ENCODE measurements around the gene TMEM175. TPM values are rescaled to one million over a fixed set of nuclear protein-coding genes. Genes with fewer than 3 reads are reported as not detected.

The TMEM175 gene
- total and polyA plus RNA-seq, 2 of the 13 experiments (the other 11 are each of a cell fraction or from before 2014, with no cell fraction given) = 5.1 to 9.9 TPM

- TF ChIP-seq, protein P1, sequence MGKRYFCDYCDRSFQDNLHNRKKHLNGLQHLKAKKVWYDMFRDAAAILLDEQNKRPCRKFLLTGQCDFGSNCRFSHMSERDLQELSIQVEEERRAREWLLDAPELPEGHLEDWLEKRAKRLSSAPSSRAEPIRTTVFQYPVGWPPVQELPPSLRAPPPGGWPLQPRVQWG (CRISPR knock-in tag; IDR thresholded peaks at IDR 0.05; ENCODE audit: borderline replicate concordance, low read depth) = 0 out of 2 replicates have a peak, but pooled peaks have one; percentile 45
- TF ChIP-seq, protein P2, sequence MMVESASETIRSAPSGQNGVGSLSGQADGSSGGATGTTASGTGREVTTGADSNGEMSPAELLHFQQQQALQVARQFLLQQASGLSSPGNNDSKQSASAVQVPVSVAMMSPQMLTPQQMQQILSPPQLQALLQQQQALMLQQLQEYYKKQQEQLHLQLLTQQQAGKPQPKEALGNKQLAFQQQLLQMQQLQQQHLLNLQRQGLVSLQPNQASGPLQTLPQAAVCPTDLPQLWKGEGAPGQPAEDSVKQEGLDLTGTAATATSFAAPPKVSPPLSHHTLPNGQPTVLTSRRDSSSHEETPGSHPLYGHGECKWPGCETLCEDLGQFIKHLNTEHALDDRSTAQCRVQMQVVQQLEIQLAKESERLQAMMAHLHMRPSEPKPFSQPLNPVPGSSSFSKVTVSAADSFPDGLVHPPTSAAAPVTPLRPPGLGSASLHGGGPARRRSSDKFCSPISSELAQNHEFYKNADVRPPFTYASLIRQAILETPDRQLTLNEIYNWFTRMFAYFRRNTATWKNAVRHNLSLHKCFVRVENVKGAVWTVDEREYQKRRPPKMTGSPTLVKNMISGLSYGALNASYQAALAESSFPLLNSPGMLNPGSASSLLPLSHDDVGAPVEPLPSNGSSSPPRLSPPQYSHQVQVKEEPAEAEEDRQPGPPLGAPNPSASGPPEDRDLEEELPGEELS (CRISPR knock-in tag; IDR thresholded peaks at IDR 0.05) = peak; percentile 50
- TF ChIP-seq ZNF747 (CRISPR knock-in tag; IDR thresholded peaks at IDR 0.05; ENCODE audit: borderline replicate concordance) (no peak), MAZ (IDR thresholded peaks at IDR 0.05; ENCODE audit: borderline replicate concordance, low read depth, low read length) (peak; percentile 13; the same call in 1 of the 2 replicates), MAZ (CRISPR knock-in tag; IDR thresholded peaks at IDR 0.05; ENCODE audit: low read depth) (peak; percentile 3), RFXANK (CRISPR knock-in tag; IDR thresholded peaks at IDR 0.05) (no peak), ZBTB40 (IDR thresholded peaks at IDR 0.05) (no peak), ZBTB40 (CRISPR knock-in tag; IDR thresholded peaks at IDR 0.05) (peak; percentile 55; the same call in 1 of the 2 replicates)
- TF ChIP-seq, protein P3, sequence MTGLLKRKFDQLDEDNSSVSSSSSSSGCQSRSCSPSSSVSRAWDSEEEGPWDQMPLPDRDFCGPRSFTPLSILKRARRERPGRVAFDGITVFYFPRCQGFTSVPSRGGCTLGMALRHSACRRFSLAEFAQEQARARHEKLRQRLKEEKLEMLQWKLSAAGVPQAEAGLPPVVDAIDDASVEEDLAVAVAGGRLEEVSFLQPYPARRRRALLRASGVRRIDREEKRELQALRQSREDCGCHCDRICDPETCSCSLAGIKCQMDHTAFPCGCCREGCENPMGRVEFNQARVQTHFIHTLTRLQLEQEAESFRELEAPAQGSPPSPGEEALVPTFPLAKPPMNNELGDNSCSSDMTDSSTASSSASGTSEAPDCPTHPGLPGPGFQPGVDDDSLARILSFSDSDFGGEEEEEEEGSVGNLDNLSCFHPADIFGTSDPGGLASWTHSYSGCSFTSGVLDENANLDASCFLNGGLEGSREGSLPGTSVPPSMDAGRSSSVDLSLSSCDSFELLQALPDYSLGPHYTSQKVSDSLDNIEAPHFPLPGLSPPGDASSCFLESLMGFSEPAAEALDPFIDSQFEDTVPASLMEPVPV (CRISPR knock-in tag; IDR thresholded peaks at IDR 0.05) = peak; percentile 66; the same call in 1 of the 2 replicates
- TF ChIP-seq, protein P4, sequence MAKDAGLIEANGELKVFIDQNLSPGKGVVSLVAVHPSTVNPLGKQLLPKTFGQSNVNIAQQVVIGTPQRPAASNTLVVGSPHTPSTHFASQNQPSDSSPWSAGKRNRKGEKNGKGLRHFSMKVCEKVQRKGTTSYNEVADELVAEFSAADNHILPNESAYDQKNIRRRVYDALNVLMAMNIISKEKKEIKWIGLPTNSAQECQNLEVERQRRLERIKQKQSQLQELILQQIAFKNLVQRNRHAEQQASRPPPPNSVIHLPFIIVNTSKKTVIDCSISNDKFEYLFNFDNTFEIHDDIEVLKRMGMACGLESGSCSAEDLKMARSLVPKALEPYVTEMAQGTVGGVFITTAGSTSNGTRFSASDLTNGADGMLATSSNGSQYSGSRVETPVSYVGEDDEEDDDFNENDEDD (CRISPR knock-in tag; IDR thresholded peaks at IDR 0.05; ENCODE audit: borderline replicate concordance) = 0 out of 2 replicates have a peak, but pooled peaks have one; percentile 22
- TF ChIP-seq, protein P5, sequence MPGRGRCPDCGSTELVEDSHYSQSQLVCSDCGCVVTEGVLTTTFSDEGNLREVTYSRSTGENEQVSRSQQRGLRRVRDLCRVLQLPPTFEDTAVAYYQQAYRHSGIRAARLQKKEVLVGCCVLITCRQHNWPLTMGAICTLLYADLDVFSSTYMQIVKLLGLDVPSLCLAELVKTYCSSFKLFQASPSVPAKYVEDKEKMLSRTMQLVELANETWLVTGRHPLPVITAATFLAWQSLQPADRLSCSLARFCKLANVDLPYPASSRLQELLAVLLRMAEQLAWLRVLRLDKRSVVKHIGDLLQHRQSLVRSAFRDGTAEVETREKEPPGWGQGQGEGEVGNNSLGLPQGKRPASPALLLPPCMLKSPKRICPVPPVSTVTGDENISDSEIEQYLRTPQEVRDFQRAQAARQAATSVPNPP (CRISPR knock-in tag; IDR thresholded peaks at IDR 0.05) = peak; percentile 45; the same call in 1 of the 2 replicates
Observed at GRCh38 chr4:993111-994029, 61.1 kb downstream of the TMEM175 start, which contains the start of gene SLC26A1 (continued).

Measured in HepG2 (cell line).